Neuronal stem cell (in vitro differentiated cells): ENCODE data around the gene ADAMTS4.

Source experiments
- DNase-seq: peaks from one replicate; pipeline ENCODE4 v3.0.0-alpha.2; 2013; ENCODE audit warnings: low spot score
- H2AFZ ChIP-seq: one replicate; pipeline ENCODE4 v1.6.1; 2013; ENCODE audit warnings: mild to moderate bottlenecking, low read length, inconsistent platforms
- H2AK5ac ChIP-seq: 2 replicates; pipeline ENCODE4 v1.6.1; 2013; ENCODE audit warnings: low read depth, mild to moderate bottlenecking, inconsistent platforms, low read length, moderate library complexity, mixed read lengths
- H2BK120ac ChIP-seq: 2 replicates; pipeline ENCODE4 v1.6.1; 2013; ENCODE audit warnings: low read depth, mild to moderate bottlenecking, inconsistent platforms, low read length, moderate library complexity, mixed read lengths
- H2BK12ac ChIP-seq: one replicate; pipeline ENCODE4 v1.6.1; 2013; ENCODE audit warnings: low read length, inconsistent platforms
- H2BK15ac ChIP-seq: 2 replicates; pipeline ENCODE4 v1.6.1; 2013; ENCODE audit warnings: mild to moderate bottlenecking, low read length, inconsistent platforms, mixed read lengths
- H2BK5ac ChIP-seq: one replicate; pipeline ENCODE4 v1.6.1; 2013; ENCODE audit warnings: inconsistent platforms, mild to moderate bottlenecking, low read length, moderate library complexity
- H3K14ac ChIP-seq: one replicate; pipeline ENCODE4 v1.6.1; 2013; ENCODE audit warnings: low read length, inconsistent platforms
- H3K18ac ChIP-seq: 2 replicates; pipeline ENCODE4 v1.6.1; 2013; ENCODE audit warnings: low read length, inconsistent platforms
- H3K23ac ChIP-seq: 2 replicates; pipeline ENCODE4 v1.6.1; 2013; ENCODE audit warnings: low read depth, mild to moderate bottlenecking, mixed read lengths, low read length, inconsistent platforms; ENCODE audit not compliant: poor library complexity
- H3K27ac ChIP-seq: replicated peaks from 3 replicates; pipeline ENCODE4 v1.5.1; 2013; ENCODE audit warnings: low read length, inconsistent platforms
- H3K27me3 ChIP-seq, 3 experiments: 2 replicates each; pipeline ENCODE4 v1.6.1; 2013; ENCODE audit warnings: low read length in 3 of 3, mild to moderate bottlenecking in 2 of 3, inconsistent platforms in 1 of 3, low read depth in 1 of 3, mixed read lengths in 1 of 3, moderate library complexity in 1 of 3; ENCODE audit not compliant: control insufficient read depth in 3 of 3, insufficient read depth in 3 of 3
- H3K36me3 ChIP-seq, 2 donors: replicated peaks in 1 of 2; 2 replicates each; pipeline ENCODE4 v1.6.1; 2013; ENCODE audit warnings: low read length in 2 of 2; ENCODE audit not compliant: control insufficient read depth in 2 of 2, insufficient read depth in 2 of 2
- H3K4ac ChIP-seq: 2 replicates; pipeline ENCODE4 v1.6.1; 2013; ENCODE audit warnings: inconsistent platforms, mild to moderate bottlenecking, low read length, moderate library complexity
- H3K4me1 ChIP-seq, 2 donors: 1 replicate in 1 of 2; 2 replicates in 1 of 2; pipeline ENCODE4 v1.6.1; 2013; ENCODE audit warnings: low read length in 2 of 2, low read depth in 1 of 2; ENCODE audit not compliant: control insufficient read depth in 2 of 2, insufficient read depth in 1 of 2
- H3K4me2 ChIP-seq: one replicate; pipeline ENCODE4 v1.6.1; 2013; ENCODE audit warnings: mild to moderate bottlenecking, low read length, inconsistent platforms; ENCODE audit not compliant: insufficient read depth, poor library complexity, severe bottlenecking
- H3K4me3 ChIP-seq, 2 donors: 2 replicates each; pipeline ENCODE4 v1.5.1; 2013; ENCODE audit warnings: low read length in 2 of 2, mild to moderate bottlenecking in 2 of 2, inconsistent platforms in 1 of 2, moderate library complexity in 1 of 2
- H3K79me1 ChIP-seq: one replicate; pipeline ENCODE4 v1.6.1; 2013; ENCODE audit warnings: low read depth, mild to moderate bottlenecking, inconsistent platforms, low read length, moderate library complexity
- H3K9ac ChIP-seq: one replicate; pipeline ENCODE4 v1.6.1; 2013; ENCODE audit warnings: mild to moderate bottlenecking, low read depth, low read length, inconsistent platforms; ENCODE audit not compliant: poor library complexity
- H3K9me3 ChIP-seq, 2 donors: replicated peaks in 1 of 2; 2 replicates each; pipeline versions ENCODE3 to v1.6.1; 2013; ENCODE audit warnings: low read length in 2 of 2, mild to moderate bottlenecking in 2 of 2, inconsistent platforms in 1 of 2, low read depth in 1 of 2, mixed read lengths in 1 of 2, moderate library complexity in 1 of 2; ENCODE audit not compliant: control insufficient read depth in 2 of 2, insufficient read depth in 1 of 2
- H4K8ac ChIP-seq: one replicate; pipeline ENCODE4 v1.6.1; 2013; ENCODE audit warnings: low read depth, mild to moderate bottlenecking, inconsistent platforms, low read length, moderate library complexity
- H4K91ac ChIP-seq: one replicate; pipeline ENCODE4 v1.6.1; 2013; ENCODE audit warnings: low read length, low read depth, mild to moderate bottlenecking, inconsistent platforms; ENCODE audit not compliant: poor library complexity
- WGBS, 2 donors: extraction: QIAGEN DNeasy Blood & Tissue Kit; methylation state at CpG; one replicate each; pipeline ENCODE4 v1.1.7; 2013; ENCODE audit warnings: missing lambda C conversion rate in 2 of 2, mixed read lengths in 1 of 2; ENCODE audit not compliant: insufficient read length in 2 of 2, insufficient replicate concordance in 1 of 2; ENCODE audit errors: extremely low coverage in 2 of 2; 5-methylcytosine and 5-hydroxymethylcytosine counted together

Gene ADAMTS4

DNA sequence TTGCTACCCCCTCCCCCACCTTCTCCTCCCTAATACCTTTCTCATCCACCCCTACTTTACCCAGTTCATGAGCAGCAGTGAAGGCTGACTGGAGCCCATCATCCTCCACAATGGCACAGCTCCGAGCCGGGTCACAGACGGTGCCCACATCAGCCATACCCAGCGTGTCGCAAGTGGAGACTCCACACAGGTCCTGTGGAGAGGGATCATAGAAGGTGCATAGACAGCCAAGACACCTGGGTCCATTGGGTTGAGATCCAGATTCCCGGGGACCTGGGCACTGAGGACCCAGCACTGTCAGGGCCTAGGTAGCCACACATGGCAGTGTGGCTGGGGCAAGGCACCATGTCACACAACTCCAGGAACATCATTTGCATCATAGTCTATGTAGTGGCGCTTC, 2.7 kb downstream of the ADAMTS4 start:
- Histone ChIP-seq H3K4ac (no peak overlapping the region), H2BK120ac (no peak overlapping the region), H2BK12ac (no peak overlapping the region), H3K79me1 (no peaks in the 10 kb centered on the region), H3K14ac (no peak overlapping the region), H3K4me1 (peaks cover 25 to 43% of the 10 kb centered on the region in 2 donors), H3K9me3 (no peaks in the 10 kb centered on the region), H2BK5ac (peak overlapping the region; percentile 27), H3K4me3 (no peak overlapping the region), H3K18ac (peak overlapping the region; percentile 66), H4K8ac (no peak overlapping the region), H2AK5ac (no peak overlapping the region), H3K9ac (no peak overlapping the region), H2BK15ac (peak overlapping the region; percentile 40), H4K91ac (no peak overlapping the region), H3K27ac (no peak overlapping the region), H2AFZ (no peak overlapping the region), H3K4me2 (no peak overlapping the region), H3K27me3 (no peaks in the 10 kb centered on the region), H3K23ac (no peak overlapping the region), H3K36me3 (peaks cover 0 to 3% of the 10 kb centered on the region in 2 donors)
- no CpG with 5 or more reads among the region's 7 CpGs for WGBS, 2 donors
- no peak for DNase-seq

DNA sequence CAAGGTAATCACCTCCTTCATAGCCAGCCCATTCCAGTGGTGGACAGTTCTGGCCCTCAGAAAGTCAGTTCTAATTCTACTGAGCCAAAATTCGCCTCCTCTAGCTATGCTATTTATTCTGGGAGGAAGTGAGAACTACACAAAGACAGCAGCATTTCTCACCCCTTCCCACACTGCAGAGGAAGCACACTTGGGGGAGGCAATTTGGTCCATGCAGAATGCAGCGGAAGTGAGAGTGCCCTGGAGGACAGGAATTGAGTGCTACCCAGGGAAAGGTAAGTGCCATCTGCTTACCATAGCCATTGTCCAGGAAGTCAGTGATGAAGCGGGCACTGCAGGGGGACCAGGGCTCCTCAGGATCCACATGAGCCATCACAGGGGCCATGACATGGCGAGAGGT, 3.7 kb downstream of the ADAMTS4 start:
- H3K9ac ChIP-seq, result no peak overlapping the region
- no peak for DNase-seq
- no peaks in the 10 kb centered on the region for H3K27me3 ChIP-seq
- H2BK15ac ChIP-seq, result no peak overlapping the region
- peaks cover 16 to 33% of the 10 kb centered on the region in 2 donors for H3K4me1 ChIP-seq
- H3K9me3 ChIP-seq, result no peaks in the 10 kb centered on the region
- no peak overlapping the region for H4K8ac ChIP-seq
- H2AFZ ChIP-seq, result no peak overlapping the region
- peaks cover 0 to 3% of the 10 kb centered on the region in 2 donors for H3K36me3 ChIP-seq
- no peak overlapping the region for H2AK5ac ChIP-seq
- no peak overlapping the region for H4K91ac ChIP-seq
- H3K14ac ChIP-seq, result no peak overlapping the region
- H3K4me2 ChIP-seq, result no peak overlapping the region
- H3K79me1 ChIP-seq, result no peaks in the 10 kb centered on the region
- WGBS, 2 donors, result no CpG with 5 or more reads among the region's 4 CpGs
- H2BK12ac ChIP-seq, result no peak overlapping the region
- no peak overlapping the region for H3K4ac ChIP-seq
- H3K27ac ChIP-seq, result no peak overlapping the region
- no peak overlapping the region for H2BK120ac ChIP-seq
- no peak overlapping the region for H3K18ac ChIP-seq
- no peak overlapping the region for H3K23ac ChIP-seq
- no peak overlapping the region for H3K4me3 ChIP-seq
- H2BK5ac ChIP-seq, result no peak overlapping the region

DNA sequence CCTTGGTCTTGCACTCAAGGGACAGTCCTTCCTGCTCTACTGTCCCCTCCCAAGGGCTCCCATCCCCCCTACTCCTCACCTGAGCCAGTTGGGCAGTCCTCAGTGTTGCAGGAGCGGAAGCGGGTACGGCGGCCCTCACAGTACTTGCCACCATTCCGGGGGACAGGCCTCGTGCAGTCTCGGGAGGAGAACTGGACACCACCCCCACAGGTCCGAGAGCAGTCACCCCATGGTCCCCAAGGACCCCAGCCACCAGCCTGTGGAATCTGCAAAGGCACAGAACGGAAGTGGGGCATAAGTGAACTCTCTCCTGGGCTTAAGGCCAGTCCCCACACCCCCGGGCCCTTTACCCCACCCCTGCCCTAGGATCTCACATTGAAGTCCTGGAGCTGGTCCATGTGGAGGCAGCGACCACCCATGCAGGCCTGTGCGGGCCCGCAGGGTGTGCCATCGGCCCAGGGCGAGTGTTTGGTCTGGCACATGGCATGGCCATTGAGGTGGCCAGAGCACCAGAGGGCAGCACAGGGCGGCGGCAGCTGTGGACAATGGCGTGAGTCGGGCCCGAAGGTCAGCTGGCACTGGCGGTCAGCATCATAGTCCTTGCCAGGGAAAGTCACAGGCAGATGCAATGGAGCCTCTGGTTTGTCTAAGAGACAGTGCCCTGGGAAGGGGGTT, 5.2 kb downstream of the ADAMTS4 start:
- Histone ChIP-seq H3K18ac (peak overlapping the region; percentile 21), H3K23ac (no peak overlapping the region), H2AK5ac (no peak overlapping the region), H3K4me1 (peaks cover 13 to 20% of the 10 kb centered on the region in 2 donors), H3K36me3 (peaks cover 0 to 3% of the 10 kb centered on the region in 2 donors), H2BK5ac (no peak overlapping the region), H3K14ac (no peak overlapping the region), H3K9me3 (no peaks in the 10 kb centered on the region), H2BK12ac (no peak overlapping the region), H2AFZ (peak overlapping the region; percentile 88), H3K27ac (no peak overlapping the region), H3K4me2 (no peak overlapping the region), H4K8ac (no peak overlapping the region), H3K27me3 (no peaks in the 10 kb centered on the region), H4K91ac (peak overlapping the region; percentile 32), H2BK15ac (peak overlapping the region; percentile 2), H3K9ac (no peak overlapping the region), H3K4me3 (no peak overlapping the region), H3K4ac (no peak overlapping the region), H3K79me1 (no peaks in the 10 kb centered on the region), H2BK120ac (no peak overlapping the region)
- no peak for DNase-seq
- WGBS, 2 donors, result no CpG with 5 or more reads among the region's 21 CpGs

DNA sequence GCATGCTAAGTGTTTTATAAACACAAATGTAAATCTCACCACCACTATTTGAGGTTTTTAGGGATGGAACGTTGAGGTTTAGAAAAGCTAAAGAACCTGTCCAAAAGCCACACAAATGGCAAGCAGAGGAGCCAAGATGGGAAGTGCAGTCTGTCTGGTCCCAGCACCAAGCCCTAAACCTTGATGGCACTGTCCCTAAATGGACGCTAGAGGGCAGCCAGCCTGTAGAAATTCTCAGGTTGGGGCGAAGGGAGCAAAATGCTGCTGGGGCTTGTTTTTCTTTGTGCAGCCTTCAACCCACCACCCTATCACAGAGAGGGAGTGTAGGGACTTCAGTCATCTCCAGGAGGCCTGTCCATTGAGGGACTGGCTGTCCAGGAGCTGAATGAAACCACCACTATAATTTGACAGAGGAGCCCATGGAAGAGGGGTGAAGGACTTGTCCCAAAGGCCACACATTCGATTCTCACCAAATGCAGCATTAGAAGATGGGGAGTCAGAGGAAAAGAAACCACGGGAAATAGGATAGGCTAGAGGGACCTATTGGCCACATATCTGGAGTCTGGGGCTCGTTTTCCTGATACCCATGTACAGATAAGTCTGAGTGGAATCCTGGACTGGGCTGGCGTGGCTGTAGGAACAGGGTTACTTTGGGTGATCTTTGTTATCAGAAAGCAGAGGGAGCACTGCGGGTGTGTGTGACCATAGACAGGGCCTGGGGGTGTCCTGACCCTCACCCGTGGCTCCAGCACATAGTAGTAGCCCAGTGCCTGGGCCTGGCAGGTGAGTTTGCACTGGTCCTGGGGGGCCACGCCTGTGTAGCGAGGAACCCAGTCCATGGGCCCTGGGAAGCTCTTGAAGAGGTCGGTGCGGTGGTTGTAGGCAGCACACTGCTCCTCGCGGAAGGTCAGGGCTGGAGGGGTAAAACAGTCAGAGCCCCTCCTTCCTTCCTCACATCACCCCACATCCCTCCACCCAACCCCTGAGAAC, 6.1 kb downstream of the ADAMTS4 start:
- no peak overlapping the region for H3K9ac ChIP-seq
- no peak overlapping the region for H4K91ac ChIP-seq
- H3K14ac ChIP-seq, result no peak overlapping the region
- no peak overlapping the region for H2BK12ac ChIP-seq
- no peaks in the 10 kb centered on the region for H3K27me3 ChIP-seq
- H3K4me1 ChIP-seq, result peaks cover 9 to 12% of the 10 kb centered on the region in 2 donors
- no peak overlapping the region for H3K4me3 ChIP-seq
- no peak overlapping the region for H3K27ac ChIP-seq
- no peak overlapping the region for H3K23ac ChIP-seq
- no peaks in the 10 kb centered on the region for H3K9me3 ChIP-seq
- no peak overlapping the region for H4K8ac ChIP-seq
- no peak overlapping the region for H3K4me2 ChIP-seq
- H3K4ac ChIP-seq, result no peak overlapping the region
- DNase-seq, result no peak
- H3K79me1 ChIP-seq, result no peaks in the 10 kb centered on the region
- no peak overlapping the region for H3K18ac ChIP-seq
- no peak overlapping the region for H2AK5ac ChIP-seq
- H2BK15ac ChIP-seq, result peak overlapping the region; percentile 2
- H2AFZ ChIP-seq, result peak overlapping the region; percentile 88
- H2BK5ac ChIP-seq, result no peak overlapping the region
- no CpG with 5 or more reads among the region's 15 CpGs for WGBS, 2 donors
- peaks cover 0 to 3% of the 10 kb centered on the region in 2 donors for H3K36me3 ChIP-seq
- no peak overlapping the region for H2BK120ac ChIP-seq
